Stimulated activated naive CD8-positive, alpha-beta T cell treated with anti-CD3 and anti-CD28 coated beads, Interleukin-15, Interleukin-2, amounts not matched to agents 100 ng/mL and 50 ng/mL, for 24 hours (primary cell): Measurements from ENCODE around the gene ZBTB20.

Source experiments
- H3K27ac Mint-ChIP-seq: one replicate; pipeline ENCODE4 v1.8.0; 2021; ENCODE audit warnings: mild to moderate bottlenecking, mixed read lengths
- H3K27me3 Mint-ChIP-seq: one replicate; pipeline ENCODE4 v1.8.0; 2021; ENCODE audit warnings: mixed read lengths
- H3K36me3 Mint-ChIP-seq: one replicate; pipeline ENCODE4 v1.8.0; 2021; ENCODE audit warnings: low read depth, mixed read lengths
- H3K4me1 Mint-ChIP-seq: one replicate; pipeline ENCODE4 v1.8.0; 2021; ENCODE audit warnings: low read depth, mixed read lengths
- H3K4me3 Mint-ChIP-seq: one replicate; pipeline ENCODE4 v1.8.0; 2021; ENCODE audit warnings: mild to moderate bottlenecking, mixed read lengths
- H3K9me3 Mint-ChIP-seq: one replicate; pipeline ENCODE4 v1.8.0; 2021; ENCODE audit warnings: mixed read lengths

ZBTB20 gene

DNA sequence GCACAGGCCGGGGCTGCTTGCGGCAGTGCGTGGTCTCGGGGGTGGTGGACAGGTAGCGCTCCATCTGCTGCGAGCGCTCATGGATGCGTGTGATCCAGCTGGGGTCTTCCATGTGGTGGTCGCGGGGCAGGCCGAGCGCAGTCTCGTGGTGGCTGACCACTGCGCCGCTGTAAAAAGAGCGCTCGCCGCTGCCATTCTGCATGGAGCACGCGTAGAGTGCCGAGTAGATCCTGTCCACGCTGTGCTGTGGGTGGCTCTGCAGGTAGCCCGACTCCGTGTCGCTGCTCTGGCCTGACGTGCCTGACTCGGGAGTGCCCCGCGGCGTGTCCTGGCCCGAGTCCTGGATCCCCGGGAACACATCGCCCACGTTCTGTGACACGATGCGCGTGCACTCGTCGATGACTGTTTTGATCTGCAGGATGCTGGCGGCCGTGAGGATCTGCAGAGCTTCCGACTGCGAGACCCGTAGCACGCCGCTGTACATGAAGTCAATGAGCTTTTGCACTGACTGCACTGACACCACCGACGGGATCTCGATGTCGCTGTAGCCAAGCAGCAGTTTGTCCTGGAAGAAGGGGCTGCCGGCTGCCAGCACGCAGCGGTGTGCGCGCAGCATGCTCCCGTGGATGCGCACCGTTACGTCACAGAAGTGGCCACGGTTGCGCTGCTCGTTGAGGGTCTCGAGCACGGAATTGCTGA, 795.8 kb downstream of the ZBTB20 start:
- no peak overlapping the region for H3K27ac Mint-ChIP-seq

DNA sequence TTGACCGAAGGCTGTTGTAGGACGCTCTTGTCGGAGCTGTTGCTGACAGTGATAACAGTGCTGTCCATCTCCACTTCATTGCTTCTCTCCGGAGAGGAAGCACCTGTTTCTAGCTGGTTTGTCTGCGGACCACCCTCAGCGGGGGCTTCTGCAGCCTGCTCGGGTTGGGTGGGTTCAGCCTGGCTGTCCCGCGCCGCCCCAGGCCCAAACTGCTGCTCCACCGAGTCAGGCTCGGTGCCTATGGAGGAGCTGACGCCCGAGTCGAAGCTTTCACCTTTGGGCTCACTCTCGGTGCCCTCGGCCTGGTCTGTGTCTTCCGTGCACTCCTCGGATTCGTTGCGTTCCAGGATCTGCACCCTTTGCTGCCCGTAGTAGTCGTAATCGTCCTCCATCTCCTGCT, 796.4 kb downstream of the ZBTB20 start:
- no peaks in the 10 kb centered on the region for H3K27me3 Mint-ChIP-seq
- no peaks in the 10 kb centered on the region for H3K9me3 Mint-ChIP-seq
- peaks cover 6% of the 10 kb centered on the region for H3K4me1 Mint-ChIP-seq
- peaks cover 17% of the 10 kb centered on the region for H3K36me3 Mint-ChIP-seq
- no peak overlapping the region for H3K4me3 Mint-ChIP-seq
- no peak overlapping the region for H3K27ac Mint-ChIP-seq

More for the DNA sequence above, 795.8 kb downstream of the ZBTB20 start:
- Mint-ChIP-seq H3K27me3 (no peaks in the 10 kb centered on the region), H3K4me1 (peaks cover under 1% of the 10 kb centered on the region), H3K36me3 (peaks cover 17% of the 10 kb centered on the region), H3K4me3 (no peak overlapping the region), H3K9me3 (no peaks in the 10 kb centered on the region)

DNA sequence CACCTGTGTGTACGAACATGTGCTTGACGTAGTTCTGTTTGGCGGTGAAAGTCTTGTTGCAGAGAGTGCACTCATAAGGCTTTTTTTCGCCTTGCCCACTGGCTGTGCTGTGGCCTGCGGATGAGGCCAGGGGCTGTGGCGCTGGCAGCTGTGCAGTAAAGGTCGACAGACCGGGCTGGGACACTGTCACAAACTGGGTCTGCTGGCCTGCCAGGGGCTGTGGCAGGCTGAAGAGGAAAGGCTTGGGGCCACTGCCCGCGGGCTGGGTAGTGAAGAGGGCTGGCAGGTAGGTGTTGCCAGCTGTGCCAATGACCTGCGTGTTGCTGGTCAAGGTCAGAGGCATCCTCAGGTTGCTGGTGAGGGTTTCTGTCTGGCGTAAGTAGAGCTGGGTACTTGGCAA, 796.8 kb downstream of the ZBTB20 start:
- Mint-ChIP-seq H3K4me3 (no peak overlapping the region), H3K9me3 (no peaks in the 10 kb centered on the region), H3K27ac (no peak overlapping the region), H3K36me3 (peaks cover 17% of the 10 kb centered on the region), H3K27me3 (no peaks in the 10 kb centered on the region), H3K4me1 (peaks cover 8% of the 10 kb centered on the region)

DNA sequence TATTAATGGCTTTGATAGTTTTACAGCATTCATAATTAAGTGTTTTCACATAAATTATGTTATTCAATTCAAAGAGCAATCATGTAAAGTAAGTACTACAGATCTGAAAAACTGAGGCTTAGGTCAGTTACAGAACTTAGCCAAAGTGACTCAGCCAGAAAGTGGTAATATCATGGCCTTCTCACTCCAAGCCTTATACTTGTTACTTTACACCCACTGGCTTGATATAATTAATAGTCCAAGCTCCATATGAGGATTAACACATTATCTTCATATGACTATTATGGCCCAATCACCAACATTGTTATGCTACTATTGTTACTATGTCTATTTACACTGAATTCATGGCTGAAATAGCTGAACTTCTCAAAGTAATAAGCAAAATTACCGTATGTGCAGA, 802.6 kb downstream of the ZBTB20 start:
- no peaks in the 10 kb centered on the region for H3K27me3 Mint-ChIP-seq
- peaks cover 26% of the 10 kb centered on the region for H3K4me1 Mint-ChIP-seq

DNA sequence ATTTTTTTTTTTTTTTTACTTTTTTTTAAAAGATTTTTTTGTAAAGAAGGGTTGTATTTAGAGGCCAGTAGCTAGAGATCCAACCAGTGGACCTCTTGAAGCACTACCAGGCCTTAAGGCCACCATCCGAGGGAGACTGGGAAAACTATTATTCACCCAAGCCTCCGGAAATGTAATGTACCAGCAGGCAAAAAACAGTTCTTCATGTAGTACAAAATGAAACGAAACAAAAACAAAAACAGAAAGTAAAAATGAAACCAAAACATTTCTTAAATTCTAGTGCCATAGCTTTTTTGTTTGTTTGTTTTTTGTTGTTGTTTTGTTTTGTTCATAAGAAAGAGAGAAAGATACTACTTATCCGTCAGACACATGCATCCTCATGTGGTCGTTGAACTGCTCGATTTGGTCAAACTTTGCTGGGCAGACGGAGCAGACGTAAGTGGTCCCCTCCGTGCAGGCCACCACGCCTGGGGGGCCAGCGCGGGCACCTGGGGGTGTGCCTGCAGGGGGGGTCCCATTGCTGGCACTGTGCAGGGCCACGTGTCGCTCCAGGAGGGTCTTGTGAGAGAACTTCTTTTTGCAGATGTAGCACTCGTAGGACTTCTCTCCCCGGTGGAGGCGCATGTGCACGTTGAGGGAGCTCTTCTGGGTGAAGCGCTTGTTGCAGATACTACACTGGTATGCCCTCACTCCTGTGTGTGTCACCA, 808.3 kb downstream of the ZBTB20 start:
- H3K4me1 Mint-ChIP-seq = peaks cover 50% of the 10 kb centered on the region
- H3K36me3 Mint-ChIP-seq = peaks cover 24% of the 10 kb centered on the region
- H3K4me3 Mint-ChIP-seq = peak overlapping the region; percentile 24

More for the DNA sequence above, 802.6 kb downstream of the ZBTB20 start:
- H3K36me3 Mint-ChIP-seq = peaks cover 9% of the 10 kb centered on the region
- no peak overlapping the region for H3K27ac Mint-ChIP-seq
- no peak overlapping the region for H3K4me3 Mint-ChIP-seq
- no peaks in the 10 kb centered on the region for H3K9me3 Mint-ChIP-seq

DNA sequence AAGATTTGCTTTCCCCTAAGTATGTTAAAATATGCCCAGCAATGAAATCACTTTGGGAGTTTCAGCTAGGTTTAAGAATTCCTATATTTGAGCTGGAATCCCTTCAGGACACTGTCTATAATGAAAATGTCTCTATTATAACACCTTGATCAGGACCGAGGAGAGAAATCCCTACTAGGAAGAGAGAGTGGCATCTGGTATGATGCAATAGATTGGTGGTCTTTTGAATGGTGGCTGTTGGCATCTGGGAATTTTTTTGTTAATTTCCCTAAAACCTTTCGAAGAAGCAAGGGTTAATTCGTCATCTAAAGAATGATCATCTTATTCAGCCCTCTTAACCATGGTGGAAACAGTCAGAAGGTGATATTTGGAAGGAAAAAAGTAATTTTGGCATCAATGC, 810.2 kb downstream of the ZBTB20 start:
- H3K27ac Mint-ChIP-seq = peak overlapping the region; percentile 33
- H3K27me3 Mint-ChIP-seq = no peaks in the 10 kb centered on the region
- no peak overlapping the region for H3K4me3 Mint-ChIP-seq
- peaks cover 32% of the 10 kb centered on the region for H3K36me3 Mint-ChIP-seq
- peaks cover 59% of the 10 kb centered on the region for H3K4me1 Mint-ChIP-seq
- peaks cover 4% of the 10 kb centered on the region for H3K9me3 Mint-ChIP-seq

More for the DNA sequence above, 808.3 kb downstream of the ZBTB20 start:
- H3K27me3 Mint-ChIP-seq = no peaks in the 10 kb centered on the region
- no peaks in the 10 kb centered on the region for H3K9me3 Mint-ChIP-seq
- H3K27ac Mint-ChIP-seq = peak overlapping the region; percentile 50

DNA sequence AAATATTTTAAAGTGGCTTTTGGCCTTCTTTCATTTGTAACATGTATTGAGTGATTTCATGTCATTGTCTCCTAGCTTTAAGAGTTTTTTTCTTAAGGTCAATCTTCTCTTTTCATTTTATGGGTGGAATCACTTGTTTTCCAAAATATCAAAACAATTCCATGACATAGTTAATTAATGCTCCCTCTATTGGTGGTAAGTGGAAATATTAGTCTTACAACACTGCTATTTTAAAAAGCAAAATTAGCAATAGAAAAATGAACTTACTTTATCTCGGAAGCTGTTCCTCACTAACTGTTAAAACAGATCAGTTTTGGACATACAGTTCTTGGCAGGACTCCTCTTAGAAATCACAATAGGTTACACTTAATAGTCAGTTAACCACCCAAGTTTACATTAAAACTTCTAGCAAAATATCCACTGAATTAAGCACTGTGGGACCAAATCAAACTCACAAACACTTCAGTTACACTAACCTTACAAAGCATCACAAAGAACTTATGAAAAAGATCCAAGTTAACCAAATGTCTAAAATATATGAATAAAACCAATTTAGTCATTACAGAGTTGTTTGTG, 810.9 kb downstream of the ZBTB20 start:
- Mint-ChIP-seq H3K4me1 (peaks cover 65% of the 10 kb centered on the region), H3K9me3 (peaks cover 4% of the 10 kb centered on the region), H3K27ac (peak overlapping the region; percentile 91), H3K4me3 (no peak overlapping the region), H3K27me3 (no peaks in the 10 kb centered on the region), H3K36me3 (peaks cover 33% of the 10 kb centered on the region)

DNA sequence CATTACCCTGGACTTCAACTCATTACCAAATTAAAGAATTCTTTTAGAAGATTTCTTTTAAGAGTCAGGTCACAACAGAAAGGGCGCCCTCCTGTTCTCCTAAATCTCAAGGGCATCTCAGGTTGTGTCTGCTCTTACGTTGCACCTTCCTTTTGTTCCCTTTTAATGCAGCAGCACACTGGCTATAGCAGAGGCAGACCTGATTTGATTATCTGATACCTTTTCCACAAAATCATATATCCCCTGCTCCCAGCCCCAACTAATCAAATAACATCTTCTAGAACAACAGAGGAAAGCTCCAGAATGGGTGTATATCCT, 813.2 kb downstream of the ZBTB20 start:
- H3K27ac Mint-ChIP-seq = peak overlapping the region; percentile 95
- H3K36me3 Mint-ChIP-seq = peaks cover 37% of the 10 kb centered on the region
- H3K27me3 Mint-ChIP-seq = no peaks in the 10 kb centered on the region
- no peak overlapping the region for H3K4me3 Mint-ChIP-seq
- peaks cover 7% of the 10 kb centered on the region for H3K9me3 Mint-ChIP-seq
- peaks cover 89% of the 10 kb centered on the region for H3K4me1 Mint-ChIP-seq

DNA sequence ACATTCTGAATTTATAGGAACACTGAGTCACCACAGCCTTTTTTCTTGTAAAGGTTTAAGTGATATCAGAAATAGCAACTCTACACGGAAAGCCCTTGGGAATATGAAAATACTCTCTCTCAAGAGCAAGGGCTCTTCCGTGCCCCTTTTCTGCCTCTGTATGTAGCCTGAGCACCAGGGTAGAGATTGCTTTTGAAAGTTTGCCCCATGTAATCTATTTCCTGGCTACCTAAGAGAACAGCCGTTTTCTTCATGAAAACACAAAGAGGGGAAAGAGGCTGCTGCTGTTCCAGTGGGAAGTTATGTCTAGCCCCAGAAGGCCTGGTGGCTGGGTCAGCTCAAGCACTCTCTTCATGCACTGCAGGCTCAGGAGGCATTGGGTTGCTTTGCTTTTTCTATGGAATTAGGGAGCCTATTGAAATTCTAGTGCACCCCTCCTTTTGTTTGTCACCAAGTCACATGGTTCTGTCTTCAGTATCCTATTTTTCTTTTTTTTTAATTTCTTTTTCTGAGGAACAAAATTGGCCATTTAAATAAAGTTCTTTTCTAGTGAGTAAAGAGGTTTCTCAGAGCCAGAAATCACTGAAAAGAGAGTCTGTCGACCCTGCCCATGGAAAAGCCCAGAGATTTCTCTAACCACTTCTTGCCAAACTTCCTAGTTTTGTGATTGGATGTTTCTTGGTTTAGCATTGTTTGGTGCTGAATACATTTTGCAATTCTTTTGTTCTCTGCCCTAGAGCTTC, 813.7 kb downstream of the ZBTB20 start:
- H3K4me3 Mint-ChIP-seq = peak overlapping the region; percentile 57
- H3K4me1 Mint-ChIP-seq = peaks cover 94% of the 10 kb centered on the region
- H3K9me3 Mint-ChIP-seq = peaks cover 7% of the 10 kb centered on the region
- H3K36me3 Mint-ChIP-seq = peaks cover 35% of the 10 kb centered on the region
- H3K27me3 Mint-ChIP-seq = no peaks in the 10 kb centered on the region
- H3K27ac Mint-ChIP-seq = peak overlapping the region; percentile 95

DNA sequence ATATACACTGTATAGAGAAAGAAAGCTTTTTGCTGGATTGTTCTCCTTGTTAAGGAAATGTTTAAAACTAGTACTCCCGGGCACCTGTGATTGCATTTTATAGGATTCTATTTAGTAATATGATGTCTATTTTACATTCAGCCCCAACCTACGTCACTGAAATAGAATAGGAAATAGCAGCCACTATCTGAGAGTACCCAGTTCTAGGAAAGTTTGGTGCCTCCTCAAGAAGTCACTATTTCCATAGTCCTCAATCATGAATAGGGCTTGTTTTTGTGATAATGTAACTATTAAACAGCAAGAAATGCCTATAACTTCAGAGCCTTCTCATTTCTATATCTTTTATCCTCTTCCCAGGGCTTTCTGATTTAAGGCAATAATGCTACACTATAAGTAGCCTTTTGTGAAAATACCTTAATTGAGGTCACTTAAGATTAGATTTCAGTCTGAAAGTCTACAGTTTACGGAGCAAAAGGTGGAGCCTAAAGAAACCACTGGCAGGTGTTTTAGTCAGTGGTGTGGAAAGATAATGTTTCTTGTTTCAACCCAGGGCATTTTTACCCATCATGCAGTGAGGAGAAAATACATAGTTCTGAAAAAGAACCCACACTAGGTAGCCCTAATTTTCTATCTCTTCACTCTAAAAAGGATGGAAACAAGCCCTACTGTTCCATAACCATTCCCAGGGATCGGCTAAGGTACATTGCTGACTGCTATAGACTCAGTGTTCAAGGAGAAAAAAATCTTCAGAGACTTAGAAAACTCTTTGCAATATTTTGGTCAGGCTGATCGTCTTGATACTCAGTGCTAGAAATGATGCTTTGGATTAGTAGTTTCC, 814.5 kb downstream of the ZBTB20 start:
- Mint-ChIP-seq H3K4me1 (peaks cover 96% of the 10 kb centered on the region), H3K4me3 (peak overlapping the region; percentile 57), H3K27me3 (no peaks in the 10 kb centered on the region), H3K27ac (peak overlapping the region; percentile 95), H3K9me3 (peaks cover 7% of the 10 kb centered on the region), H3K36me3 (peaks cover 35% of the 10 kb centered on the region)

DNA sequence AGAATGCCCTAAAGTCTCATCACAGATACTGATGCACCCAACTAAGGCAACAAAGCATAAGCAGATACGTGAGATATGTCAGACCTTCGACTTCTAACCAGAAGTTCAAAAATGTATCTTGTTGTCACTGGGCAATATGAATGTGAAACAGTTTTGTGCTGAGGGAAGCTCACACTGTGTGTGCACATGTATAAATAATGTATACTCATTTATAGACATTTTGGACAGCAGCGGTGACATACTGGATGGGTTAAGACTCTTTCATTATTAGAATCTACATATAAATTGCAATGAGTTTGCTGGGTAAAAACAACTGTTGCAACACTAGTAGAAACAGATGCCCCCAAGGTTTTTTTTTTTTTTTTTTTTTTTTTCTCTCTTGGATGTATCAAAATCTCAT, 815.4 kb downstream of the ZBTB20 start:
- Mint-ChIP-seq H3K27ac (peak overlapping the region; percentile 95), H3K9me3 (peaks cover 7% of the 10 kb centered on the region), H3K27me3 (no peaks in the 10 kb centered on the region), H3K36me3 (peaks cover 29% of the 10 kb centered on the region), H3K4me1 (peaks cover 98% of the 10 kb centered on the region), H3K4me3 (no peak overlapping the region)

DNA sequence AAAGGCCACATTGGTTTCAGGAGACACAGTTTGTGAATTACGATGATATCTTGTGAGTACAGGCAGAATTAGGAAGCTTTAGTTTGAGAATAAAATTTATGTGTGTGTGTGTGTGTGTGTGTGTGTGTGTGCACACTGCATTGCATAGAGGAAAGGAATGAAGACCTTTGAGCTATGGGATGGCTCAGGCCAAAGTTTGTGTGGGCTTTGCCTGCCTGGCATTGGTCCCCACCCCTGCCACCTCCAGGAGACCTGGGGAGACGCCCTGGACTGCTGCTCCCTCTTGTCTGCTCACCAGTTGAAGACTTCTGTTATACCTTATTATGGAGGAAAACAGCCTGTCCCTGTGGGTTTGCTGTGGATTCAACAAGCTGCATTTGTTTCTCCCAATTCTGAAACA, 816.1 kb downstream of the ZBTB20 start:
- Mint-ChIP-seq H3K27ac (peak overlapping the region; percentile 95), H3K4me1 (peaks cover 98% of the 10 kb centered on the region), H3K9me3 (peaks cover 7% of the 10 kb centered on the region), H3K36me3 (peaks cover 26% of the 10 kb centered on the region), H3K4me3 (no peak overlapping the region), H3K27me3 (no peaks in the 10 kb centered on the region)

DNA sequence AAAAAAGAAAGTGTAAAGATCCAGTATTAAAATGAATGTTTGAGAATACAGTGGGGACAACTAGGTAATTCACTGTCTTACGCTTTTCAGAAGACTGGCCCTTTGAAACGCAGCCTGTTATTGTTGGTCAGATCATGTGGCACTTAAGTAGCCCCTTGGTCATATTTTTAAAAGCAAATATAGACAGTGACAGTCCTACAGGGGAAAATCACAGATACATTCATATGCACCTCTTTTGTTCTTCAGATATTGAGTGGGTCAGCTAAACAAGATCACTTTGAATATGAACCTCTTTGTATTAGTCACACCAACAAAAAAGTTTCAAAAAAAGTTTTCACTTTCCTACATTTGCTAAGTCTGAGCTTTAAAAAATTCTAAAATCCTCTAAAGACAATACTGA, 817.3 kb downstream of the ZBTB20 start:
- peak overlapping the region; percentile 99 for H3K27ac Mint-ChIP-seq
- H3K4me3 Mint-ChIP-seq = no peak overlapping the region
- peaks cover 29% of the 10 kb centered on the region for H3K36me3 Mint-ChIP-seq
- peaks cover 99% of the 10 kb centered on the region for H3K4me1 Mint-ChIP-seq
- peaks cover 7% of the 10 kb centered on the region for H3K9me3 Mint-ChIP-seq
- H3K27me3 Mint-ChIP-seq = no peaks in the 10 kb centered on the region

DNA sequence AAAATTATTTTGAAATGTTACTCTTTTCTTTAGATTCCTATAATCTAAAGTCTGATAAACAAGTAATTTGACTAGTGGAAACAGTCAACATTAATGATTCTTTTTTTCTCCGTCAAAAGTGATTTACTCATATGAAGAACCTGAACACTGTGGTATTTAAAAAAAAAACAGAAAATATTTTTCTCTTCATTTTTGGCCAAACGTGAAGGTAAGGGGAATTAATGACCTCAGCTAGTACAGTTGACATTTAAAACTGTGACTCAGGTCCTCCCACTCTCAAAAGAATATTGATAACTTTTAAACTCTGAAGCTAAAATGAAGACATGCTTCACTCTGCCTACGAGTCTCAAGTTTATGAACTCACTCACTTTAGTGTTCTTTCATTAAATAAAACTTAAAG, 818.7 kb downstream of the ZBTB20 start:
- H3K27ac Mint-ChIP-seq = peak overlapping the region; percentile 99
- peaks cover 100% of the 10 kb centered on the region for H3K4me1 Mint-ChIP-seq
- peak overlapping the region; percentile 71 for H3K4me3 Mint-ChIP-seq

More for the DNA sequence above, 818.7 kb downstream of the ZBTB20 start:
- peaks cover 35% of the 10 kb centered on the region for H3K36me3 Mint-ChIP-seq
- H3K27me3 Mint-ChIP-seq = no peaks in the 10 kb centered on the region
- peaks cover 7% of the 10 kb centered on the region for H3K9me3 Mint-ChIP-seq
